Measurements from ENCODE around the gene MRPL36. TPM values are rescaled to one million over a fixed set of nuclear protein-coding genes. Genes with fewer than 3 reads are reported as not detected.
A peak's percentile ranks its signal among the peaks of the same experiment; 100 is the strongest.

MRPL36 gene
- total and polyA plus RNA-seq, 2 experiments from 2014 or later: 47.5 to 149 TPM

GRCh38 chr5:1754531-1755220 lies 45.0 kb downstream of the MRPL36 start:
- no peaks in the 10 kb centered on the region for H4K20me1 ChIP-seq (replicated peaks; ENCODE audit: insufficient read depth)
- no peaks in the 10 kb centered on the region for H3K9me2 ChIP-seq (ENCODE audit: insufficient read depth)
- no peak overlapping the region for H3K4me2 ChIP-seq
- H3K36me3 Mint-ChIP-seq (ENCODE audit: low read depth): peaks cover 10% of the 10 kb centered on the region; the same call in 2 of the 3 replicates
- peaks cover 13% of the 10 kb centered on the region for H3K4me1 ChIP-seq (ENCODE audit: insufficient read depth)
- TF ChIP-seq CTCF (conservative IDR thresholded peaks at IDR 0.05; ENCODE audit: low read depth in 2 of 2): no peak
- TF ChIP-seq ZNF462 (CRISPR knock-in tag; IDR thresholded peaks at IDR 0.05): no peak
- TF ChIP-seq POLR2AphosphoS5 (IDR thresholded peaks at IDR 0.05; ENCODE audit: low read depth): no peak
- no peak for TF ChIP-seq EZH2 (IDR thresholded peaks at IDR 0.05; ENCODE audit: low read depth, unreplicated experiment)
- no peak for TF ChIP-seq REST (IDR thresholded peaks at IDR 0.05; ENCODE audit: unreplicated experiment)
- no peak for TF ChIP-seq ZNF331 (CRISPR knock-in tag; IDR thresholded peaks at IDR 0.05; ENCODE audit: low read depth)
- no peak for TF ChIP-seq STAT1 (IDR thresholded peaks at IDR 0.05; ENCODE audit: unreplicated experiment)
- no peak for TF ChIP-seq ZNF114 (CRISPR knock-in tag; IDR thresholded peaks at IDR 0.05)
- no peak for TF ChIP-seq JUNB (IDR thresholded peaks at IDR 0.05; ENCODE audit: unreplicated experiment)
- no peak for TF ChIP-seq ETS1 (IDR thresholded peaks at IDR 0.05)
- TF ChIP-seq NANOG (IDR thresholded peaks at IDR 0.05; ENCODE audit: borderline replicate concordance): no peak
- TF ChIP-seq CREB1 (CRISPR knock-in tag; IDR thresholded peaks at IDR 0.05; ENCODE audit: low read depth): no peak
- TF ChIP-seq EZH2phosphoT487 (IDR thresholded peaks at IDR 0.05; ENCODE audit: unreplicated experiment): no peak
- H2AFZ ChIP-seq: peak overlapping the region; percentile 76; the same call in 1 of the 2 replicates
- peaks cover 17% of the 10 kb centered on the region for H3K9me3 Mint-ChIP-seq
- no peaks in the 10 kb centered on the region for H3K27me3 ChIP-seq (ENCODE audit: insufficient read depth)
- H3F3A ChIP-seq (replicated peaks; ENCODE audit: low read depth): no peaks in the 10 kb centered on the region
- DNase-seq (ENCODE audit: low spot score) (no peak), ATAC-seq (no peak)
- H3K4me3 Mint-ChIP-seq: no peak overlapping the region
- peaks cover 23% of the 10 kb centered on the region for H3K4me1 Mint-ChIP-seq
- H3K36me3 ChIP-seq (ENCODE audit: insufficient read depth): no peaks in the 10 kb centered on the region
- H3K4me3 ChIP-seq: no peak overlapping the region
- no peak overlapping the region for H3K27ac ChIP-seq (ENCODE audit: low read depth)
- peaks cover 10% of the 10 kb centered on the region for H3K27me3 Mint-ChIP-seq (ENCODE audit: insufficient read depth, low read depth, poor library complexity)
- H3K79me2 ChIP-seq (replicated peaks; ENCODE audit: insufficient read depth): no peaks in the 10 kb centered on the region
- no peak overlapping the region for H3K27ac Mint-ChIP-seq

All from GM23338 (cell line).